T follicular helper cell (primary cell): Measurements from ENCODE around the gene ADD1.

Source experiments
- DNase-seq: peaks from one replicate; pipeline ENCODE4 v3.0.0-alpha.2; 2020; ENCODE audit warnings: low read depth
- total RNA-seq, 2 experiments: gene quantifications; one replicate each; lab custom pipeline; 2026; lab: John Stamatoyannopoulos, UW

ADD1 gene, protein sequence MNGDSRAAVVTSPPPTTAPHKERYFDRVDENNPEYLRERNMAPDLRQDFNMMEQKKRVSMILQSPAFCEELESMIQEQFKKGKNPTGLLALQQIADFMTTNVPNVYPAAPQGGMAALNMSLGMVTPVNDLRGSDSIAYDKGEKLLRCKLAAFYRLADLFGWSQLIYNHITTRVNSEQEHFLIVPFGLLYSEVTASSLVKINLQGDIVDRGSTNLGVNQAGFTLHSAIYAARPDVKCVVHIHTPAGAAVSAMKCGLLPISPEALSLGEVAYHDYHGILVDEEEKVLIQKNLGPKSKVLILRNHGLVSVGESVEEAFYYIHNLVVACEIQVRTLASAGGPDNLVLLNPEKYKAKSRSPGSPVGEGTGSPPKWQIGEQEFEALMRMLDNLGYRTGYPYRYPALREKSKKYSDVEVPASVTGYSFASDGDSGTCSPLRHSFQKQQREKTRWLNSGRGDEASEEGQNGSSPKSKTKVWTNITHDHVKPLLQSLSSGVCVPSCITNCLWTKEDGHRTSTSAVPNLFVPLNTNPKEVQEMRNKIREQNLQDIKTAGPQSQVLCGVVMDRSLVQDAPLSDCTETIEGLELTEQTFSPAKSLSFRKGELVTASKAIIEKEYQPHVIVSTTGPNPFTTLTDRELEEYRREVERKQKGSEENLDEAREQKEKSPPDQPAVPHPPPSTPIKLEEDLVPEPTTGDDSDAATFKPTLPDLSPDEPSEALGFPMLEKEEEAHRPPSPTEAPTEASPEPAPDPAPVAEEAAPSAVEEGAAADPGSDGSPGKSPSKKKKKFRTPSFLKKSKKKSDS
- total RNA-seq: 193 to 310 reads per million in 2 experiments

DNA sequence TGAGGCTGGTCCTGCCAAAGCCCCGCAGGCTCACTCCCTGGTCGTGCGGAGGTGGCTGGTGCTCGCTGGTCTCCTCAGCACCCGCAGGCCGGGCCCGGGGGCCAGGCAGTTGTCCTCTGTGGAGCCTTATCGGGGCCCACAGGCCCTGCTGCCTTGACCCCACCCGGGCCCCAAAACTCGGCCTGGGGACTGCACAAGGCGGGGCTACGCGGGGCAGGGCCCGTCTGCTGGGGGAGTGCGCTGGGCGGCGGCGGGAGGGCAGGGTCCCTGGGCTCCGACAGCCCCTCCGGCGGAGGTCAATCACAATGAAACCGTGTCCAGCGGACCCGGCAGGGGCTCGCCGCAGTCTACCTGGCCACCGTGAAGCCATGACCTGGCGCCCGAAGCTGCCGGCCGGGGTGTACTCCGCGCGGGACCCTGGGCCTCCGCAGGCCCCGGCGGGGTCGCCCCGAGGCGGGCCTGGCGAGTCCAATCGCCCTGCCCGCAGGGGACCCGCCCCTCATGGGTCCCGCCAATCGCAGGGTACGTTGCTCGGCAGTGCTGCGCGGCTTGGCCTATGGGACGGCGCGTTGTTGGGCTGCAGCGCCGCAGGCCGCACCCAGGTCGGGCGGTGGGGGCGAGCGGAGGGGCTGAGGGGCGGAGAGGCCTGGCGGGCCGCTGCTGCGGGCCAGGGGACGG lies at the start of gene ADD1:
Gene ADD1 (plus strand): TSS at position 582 of the 678 bp plus-strand sequence. CDS start 32,072 bp downstream, outside the sequence.
- peak; percentile 86 for DNase-seq

DNA sequence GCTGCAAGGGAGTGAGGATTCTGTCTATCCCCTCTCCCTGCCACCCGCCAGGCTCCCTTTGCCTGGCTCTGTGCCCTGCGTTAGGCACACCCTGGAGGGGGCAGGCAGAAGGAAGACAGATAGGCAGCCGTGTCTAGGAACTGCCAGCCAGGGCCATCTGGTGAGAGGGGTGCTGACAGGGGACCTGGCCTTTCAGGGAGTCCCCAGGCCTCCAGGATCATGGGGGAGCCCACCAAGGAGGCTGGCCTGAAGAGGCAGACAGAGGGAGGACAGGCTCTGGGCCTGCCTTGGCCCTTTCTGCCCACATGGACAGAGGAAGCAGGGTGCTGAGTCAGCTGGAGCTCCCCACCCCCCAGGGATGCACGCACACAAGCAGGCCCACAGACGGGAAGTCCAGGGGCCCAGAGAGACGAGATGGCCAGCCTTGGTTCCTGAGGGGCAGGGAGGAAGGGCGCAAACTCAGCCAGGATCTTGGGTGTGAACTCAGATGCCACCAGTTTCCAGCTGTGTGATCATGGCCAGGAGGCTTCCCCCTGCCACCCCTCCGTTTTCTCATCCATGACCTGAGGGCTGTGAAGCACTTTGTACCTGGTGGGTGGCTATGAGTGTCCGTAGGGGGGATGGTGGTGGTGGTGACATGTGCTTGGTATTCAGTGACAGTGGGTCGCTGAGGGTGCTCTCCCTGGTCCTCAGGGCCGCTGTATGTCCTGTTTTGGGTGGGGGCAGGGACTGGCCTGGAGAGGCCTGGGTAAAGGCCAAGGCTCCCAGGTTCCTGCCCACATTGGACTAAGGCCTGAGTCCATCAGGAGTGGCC lies 49.0 kb upstream of the ADD1 start:
- DNase-seq: no peak

DNA sequence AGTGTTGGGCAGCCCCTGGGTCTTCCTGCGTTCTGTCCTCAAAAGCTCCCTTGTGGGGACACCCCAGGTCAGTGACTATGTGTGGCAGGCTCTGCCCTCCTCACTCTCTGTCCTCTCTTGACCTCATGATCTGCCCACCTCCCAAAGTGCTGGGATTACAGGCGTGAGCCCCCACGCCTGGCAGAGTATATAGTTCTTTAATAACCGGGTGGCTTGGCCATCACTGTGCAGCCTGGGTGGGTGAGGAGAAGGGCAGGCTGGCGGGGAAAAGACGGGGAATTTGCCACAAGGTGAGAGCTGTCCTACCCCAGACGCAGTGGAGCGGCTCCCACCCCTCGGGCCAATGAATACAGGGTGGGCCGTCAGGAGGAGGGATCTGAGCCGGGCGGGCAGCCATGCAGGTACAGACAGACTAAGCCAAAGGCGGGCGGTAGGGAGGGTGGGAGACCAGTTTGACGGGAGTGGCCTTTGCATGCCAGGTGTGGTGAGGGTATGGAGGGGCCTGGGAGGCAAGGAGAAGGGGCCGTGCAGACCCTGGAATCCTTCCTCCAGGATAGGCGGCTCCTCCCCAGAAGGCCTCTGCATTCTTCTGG lies 48.2 kb upstream of the ADD1 start:
- no peak for DNase-seq

DNA sequence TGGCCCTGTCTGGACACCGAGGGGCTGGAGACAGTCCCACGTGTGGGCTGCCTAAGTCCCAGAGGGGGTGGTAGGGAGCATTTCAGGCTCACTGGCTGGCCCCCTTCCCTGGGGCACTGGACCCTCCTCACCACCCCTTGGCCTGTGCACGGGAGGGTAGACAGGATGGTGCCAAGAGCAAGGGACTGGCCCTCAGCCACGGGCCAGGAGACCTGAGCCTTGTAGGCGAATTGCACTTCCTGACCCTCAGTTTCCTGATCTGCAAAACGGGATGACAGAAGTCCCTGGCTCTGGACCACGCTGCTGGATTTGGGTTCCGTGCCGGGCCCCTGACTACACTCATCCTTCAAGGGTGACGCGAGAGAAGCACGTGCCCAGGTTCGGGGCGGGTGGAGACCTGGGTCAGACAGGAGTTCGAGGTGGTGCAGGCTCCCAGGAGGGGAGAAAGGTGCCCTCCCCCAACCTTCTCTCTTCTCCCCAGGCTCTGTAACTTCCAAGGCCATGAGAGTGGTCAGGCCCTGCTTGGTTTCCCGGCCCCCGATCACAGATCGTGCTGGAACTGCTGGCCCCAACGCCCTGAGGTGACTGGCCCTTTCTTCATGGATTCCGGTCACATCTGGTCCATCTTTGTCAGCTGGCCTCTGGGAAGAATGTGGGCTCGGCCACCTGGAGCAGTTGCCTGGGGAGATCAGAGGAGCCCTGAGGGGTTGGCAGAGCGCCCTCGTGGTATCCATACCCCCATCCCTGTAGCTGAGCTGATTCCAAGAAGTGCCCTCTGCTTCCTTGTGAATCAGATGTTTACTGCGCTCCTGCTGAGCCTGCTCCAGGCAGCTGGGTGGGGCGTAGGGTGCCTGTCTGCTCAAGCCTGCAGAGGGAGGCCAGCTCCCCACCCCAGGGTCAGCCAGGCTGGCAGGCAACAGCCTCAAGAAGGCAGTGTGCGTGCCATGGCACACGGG lies 47.5 kb upstream of the ADD1 start:
- no peak for DNase-seq

DNA sequence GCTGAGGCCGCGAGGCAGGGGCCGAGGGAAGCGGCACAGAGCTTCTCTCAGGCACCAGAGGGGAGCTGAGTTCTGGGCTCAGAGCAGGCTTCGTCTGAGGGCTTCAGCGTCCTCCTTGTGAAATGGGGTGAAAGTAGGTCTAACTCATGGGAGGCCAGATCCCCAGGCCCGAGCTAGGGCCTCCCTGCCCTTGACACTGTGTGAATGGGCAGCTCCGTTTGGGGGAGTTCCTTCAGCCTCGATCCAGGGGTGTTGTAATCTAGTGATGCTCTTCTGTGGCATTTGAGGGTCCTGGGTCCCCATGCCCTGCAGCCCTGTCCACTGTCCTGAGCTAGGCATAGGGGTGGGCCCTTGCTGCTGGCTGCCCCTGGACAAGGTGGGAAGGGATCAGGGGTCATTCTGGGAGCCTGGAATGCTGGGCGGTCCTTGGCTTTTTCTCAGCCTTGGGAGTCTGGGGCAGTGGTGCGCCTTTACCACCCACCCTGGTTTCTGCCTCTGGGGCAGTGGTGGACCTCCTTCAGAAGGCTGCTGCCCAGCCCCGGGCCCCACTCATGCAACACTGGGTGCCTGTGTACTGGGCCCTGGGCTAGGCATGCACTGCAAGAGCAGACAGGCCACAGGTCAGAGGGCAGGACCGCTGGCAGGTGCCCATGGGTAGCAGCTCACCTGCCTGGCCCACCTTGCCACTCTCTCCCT lies 46.6 kb upstream of the ADD1 start:
- no peak for DNase-seq

DNA sequence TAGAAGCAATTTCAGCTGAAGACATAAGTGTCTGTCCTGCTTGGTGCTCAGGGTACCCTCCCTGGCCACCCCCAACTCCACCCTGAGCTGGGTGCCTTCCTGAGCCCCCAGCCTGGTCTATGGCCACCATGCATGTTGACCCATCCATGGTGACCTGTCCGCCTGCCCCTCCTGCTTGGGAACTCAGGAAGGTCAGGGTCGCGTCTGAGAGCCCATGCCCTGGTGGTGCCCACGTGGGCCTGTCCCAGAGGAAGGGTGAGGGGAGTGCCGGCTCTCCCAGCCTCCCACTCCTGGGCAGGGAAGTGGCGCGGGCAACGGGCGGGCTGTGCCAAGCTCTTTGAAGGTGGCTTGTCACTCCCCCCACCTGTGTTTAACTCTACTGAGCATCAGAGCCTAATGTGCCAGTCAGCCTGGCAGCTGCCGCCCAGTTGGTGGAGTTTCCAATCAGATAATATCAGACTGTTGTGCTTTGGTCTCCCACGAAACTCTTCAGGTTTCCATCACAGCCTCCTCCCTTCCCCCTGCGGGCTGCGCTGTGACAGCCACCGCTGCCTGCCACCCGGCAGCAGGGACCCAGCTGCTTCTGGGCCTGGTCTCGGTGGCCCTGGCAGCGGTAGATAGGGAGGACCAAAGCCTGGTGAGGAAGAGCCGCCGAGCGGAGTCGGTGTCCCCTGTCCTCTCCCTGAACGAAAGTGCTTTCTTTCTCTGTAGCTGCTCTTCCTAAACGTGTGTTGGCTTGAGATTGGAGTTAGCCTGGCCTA lies 45.9 kb upstream of the ADD1 start:
- DNase-seq: peak; percentile 42

DNA sequence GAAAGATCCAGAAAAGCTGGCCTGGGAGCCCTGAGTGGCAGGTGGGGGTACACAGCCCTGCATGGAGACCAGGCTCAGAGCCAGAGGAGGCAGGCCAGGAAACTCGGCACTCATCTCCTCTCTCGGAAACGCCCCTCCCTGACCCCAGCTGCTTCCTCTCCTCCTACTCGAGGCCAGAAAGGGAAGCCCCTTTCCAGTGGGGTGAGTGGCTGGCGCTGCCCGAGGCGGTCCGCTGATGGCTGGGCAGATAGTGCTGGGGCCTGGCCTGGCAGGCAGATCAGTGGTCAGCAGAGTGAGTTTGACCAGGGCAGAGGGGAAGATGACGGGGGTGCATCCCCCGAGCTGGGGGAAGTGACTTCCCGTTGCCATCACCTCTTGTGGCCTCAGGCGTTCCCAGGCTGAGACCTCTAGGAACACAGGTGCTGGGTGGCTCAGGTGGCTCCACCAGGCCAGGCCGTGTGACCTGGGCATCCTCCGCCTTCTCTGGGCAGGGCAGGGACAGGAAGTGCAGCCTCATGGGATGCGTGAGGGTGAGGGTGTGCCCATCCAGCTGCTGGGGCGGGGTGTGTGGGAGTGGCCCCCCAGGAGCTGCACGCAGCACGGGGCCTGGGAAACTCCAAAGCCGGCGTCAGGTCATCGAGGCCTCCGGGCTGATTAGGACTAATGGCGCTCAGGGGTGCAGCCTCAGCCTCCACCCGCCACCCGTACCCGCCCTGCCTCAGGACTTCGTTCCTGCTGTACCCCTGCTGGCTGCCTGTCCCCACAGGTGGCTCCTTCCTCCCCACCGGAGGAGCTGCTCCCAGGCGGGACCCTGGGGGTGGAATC lies 45.0 kb upstream of the ADD1 start:
- no peak for DNase-seq

DNA sequence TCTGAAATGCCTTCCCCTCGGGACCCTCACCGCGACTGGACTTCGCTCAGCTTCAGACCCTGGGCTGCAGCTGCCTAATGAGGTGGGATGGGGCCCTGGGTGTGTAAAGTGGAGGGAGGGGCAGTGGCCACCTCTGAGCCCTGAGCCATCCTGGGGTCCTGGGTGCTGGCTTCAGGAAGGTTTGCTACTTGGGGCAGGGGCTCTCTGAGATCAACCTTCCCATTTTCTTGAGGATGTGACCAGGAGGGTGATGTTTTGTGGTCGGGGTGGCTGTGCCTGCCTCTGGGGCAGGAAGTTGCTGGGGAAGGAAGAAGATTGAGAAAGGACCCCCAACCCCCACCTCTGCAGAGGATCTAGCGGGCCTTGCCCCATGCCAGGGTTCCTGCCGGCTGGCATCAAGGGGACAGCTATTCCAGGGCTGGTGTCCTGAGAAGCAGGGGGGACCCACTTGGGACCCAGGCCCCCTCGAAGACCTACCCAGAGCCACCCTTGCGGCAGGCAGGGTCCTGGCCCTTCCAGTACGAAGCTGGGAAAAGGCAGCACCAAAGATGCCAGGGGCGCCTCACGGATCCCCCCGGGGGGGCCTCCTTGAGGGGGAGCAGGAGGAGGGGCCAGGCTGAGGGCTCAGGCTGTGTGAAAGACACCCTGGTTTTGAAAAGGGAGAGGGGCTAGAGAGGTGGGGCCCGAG lies 44.3 kb upstream of the ADD1 start:
- no peak for DNase-seq

DNA sequence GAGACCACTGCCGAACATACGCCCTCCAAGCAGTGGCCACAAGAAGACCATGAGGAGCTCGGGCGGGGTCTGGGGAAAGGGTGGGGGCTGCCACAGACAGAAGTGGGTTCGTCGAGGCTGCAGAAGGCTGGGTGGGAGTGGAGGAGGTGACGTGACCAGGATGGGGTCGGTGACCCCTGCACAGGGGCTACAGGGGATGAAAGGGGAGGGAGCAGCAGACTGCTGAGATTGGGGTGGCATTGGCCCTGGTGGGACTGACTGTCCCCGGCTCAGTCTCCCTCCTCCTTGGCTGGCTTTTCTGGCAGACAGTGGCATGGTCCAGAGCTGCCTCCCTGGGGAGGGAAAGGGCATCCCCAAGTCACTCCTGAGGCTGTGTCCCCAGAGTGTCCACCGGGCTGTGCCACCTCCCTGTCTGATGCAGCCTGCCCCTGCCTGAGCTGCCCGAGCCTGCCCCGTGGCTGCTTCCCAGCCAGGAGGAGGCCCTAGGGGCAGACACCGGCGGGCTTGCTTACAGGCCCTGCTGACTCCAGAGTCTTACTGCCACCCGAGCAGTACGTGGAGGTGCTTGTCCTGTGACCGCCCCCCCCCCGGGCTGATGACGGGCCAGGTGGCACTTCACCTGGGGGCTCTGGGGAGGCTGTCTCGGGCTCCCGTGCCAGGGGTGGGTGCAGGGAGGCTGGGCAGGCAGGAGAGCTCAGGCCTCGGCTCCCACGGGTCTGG lies 43.5 kb upstream of the ADD1 start:
- no peak for DNase-seq

DNA sequence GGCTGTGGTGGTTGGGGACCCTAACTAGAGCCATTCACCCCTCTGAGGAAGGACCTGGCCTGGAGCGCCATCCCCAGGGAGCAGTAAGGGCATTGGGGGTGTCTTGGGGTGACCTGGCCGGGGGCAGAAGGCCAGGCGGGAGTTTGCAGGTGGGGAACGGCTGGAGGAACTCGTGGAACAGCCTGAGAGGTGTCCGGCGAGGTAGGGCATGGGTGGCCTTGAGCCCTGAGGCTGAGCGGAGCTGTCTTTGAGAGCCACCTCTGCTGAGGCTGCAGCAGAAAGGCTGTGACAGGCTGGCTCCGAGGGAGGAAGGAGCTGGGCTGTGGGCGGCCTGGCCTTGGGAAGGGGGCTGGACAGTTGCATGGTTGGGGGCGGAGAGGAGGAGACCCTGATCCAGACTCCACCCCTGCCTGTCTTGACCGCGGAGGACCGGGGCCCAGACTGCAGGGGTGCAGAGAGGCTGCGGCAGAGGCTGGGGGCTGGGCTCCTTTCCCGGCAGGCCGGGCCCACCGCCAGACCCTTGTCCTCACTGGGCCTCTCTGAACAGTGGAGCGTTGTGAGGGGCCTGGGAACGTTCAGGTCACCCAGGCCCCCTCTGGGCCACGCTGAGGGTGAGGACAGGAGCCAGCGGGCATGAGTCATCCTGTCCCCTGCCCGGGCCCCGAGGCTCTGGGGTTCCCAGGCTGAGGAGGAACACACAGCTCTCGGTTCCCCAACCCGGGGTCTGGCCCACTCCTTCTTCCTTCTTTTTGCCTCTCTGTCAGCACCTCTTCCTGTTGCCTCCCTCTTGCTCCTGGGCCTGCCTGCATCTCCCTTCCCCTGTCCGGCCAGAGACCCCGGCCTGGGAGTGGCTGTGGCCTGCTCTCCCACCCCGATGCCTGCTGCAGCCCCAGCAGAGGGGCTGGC lies 42.7 kb upstream of the ADD1 start:
- no peak for DNase-seq

DNA sequence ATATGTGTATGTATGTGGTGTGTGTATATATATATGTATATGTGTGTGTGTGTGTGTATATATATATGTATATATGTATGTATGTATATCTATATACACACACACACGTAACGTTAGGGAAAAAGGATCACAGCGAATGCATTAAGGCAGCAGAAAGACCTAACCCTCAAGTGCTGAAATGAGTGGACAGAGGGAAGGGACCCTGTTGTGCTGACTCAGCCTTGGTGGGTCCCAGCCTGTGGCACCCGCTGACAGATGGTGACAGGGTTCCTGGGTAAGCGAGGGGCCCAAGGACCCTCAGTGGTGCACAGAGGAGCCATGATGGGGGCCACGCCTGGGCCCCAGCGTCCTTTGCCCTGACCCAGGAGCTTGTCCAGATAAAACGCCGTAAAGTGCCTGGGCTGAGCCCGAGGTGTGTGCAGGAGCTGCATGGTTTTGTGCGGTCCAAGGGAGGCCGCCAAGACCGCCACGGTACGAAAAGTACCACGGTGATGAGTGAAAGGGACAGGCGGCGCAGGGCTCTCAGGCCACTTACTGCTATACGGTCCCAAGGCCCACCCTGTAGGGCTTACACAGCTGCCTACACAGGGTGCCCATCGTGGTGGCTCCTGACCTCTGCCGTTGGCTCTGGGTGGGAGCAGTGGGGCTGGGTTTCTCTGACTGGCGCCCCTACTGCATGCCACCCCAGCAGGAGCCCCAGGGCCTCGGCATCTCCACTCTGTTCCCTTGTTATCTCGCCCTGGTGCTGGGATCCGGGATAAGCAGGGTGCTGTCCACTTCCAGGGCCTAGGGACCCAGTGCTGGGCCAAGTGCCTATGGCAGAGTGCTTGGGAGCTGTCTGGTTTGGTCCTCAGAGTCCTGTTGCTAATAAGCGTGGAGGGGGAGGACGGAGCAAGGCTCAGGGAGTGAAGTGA lies 40.8 kb upstream of the ADD1 start:
- DNase-seq: no peak

DNA sequence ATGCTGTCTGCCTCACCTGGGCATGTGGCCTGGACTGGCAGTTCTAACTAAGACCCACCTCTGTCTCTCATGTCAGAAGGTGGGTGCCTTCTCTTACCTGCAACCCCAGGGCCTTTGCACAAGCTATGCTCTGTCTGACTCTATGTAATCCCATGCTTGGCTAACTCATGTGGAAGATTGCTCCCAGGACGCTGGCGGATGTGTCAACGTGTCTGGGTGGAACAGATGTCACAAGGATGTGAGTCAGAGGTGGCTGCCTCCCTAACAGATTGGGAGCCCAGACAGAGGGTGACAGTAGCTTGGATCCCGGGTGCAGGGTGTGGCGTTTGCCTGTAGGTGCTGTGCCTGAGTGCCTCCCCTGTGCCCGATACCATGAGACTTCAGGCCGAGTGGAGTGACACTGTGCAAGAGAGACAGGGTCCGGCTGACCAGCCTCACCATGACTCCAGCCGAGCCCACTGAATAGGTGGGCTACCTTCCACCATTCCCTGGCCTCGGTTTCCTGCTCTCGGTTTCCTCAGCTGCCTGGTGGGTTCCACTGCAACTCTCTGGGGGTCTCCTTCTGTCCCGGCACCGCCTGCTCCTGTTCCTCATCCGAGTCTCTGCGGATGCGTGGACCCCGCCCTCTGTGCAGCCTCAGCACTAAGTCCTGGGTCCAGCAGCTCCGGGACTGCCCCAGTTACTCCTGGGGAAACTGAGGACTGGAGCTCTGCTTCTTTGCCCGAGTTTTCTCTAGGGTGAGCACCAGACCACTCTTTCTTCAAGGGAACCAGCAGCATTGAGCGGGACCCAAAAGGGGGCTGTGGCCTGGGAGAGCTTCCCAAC lies 39.8 kb upstream of the ADD1 start:
- DNase-seq: no peak

DNA sequence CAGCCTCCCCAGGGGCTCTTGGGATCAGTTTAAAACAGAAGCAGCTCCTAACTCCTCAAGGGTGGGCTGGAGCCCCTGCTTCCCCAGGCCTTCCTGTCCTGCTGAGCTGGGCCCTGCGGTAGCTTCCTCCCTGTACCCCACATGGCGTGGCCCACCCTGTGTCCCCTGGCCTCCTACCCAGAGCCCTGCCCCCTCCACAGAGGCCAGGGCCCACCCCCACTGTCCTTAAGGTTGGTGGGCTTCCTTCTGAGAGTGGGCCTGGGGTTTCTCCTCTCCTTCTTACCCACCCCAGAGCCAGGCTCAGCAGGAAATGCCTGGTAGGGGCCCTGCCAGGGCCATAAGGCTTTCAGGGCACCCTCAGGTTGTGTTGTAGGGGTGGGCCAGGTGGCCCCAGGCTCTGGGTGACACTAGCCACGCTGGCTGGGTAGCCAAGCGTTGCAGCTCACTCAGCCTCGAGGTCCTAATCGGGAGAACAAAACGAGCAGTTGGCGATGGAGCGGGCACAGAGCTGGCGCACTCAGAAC lies 39.1 kb upstream of the ADD1 start:
- DNase-seq: no peak
